H9 (cell line): ENCODE results near the gene SCUBE1. TPM values are rescaled to one million over a fixed set of nuclear protein-coding genes. Genes with fewer than 3 reads are reported as not detected.

Experiments
- DNase-seq: peaks from one replicate; pipeline ENCODE4 v3.0.0-alpha.2; 2017
- H2AFZ ChIP-seq: one replicate; pipeline ENCODE4 v1.6.1; 2013; ENCODE audit warnings: mild to moderate bottlenecking, low read length, control low read depth, moderate library complexity
- H2AK5ac ChIP-seq: 2 replicates; pipeline ENCODE4 v1.6.1; 2013; ENCODE audit warnings: low read length, control low read depth, mixed read lengths; ENCODE audit not compliant: insufficient read length
- H2BK120ac ChIP-seq: one replicate; pipeline ENCODE4 v1.6.1; 2013; ENCODE audit warnings: low read depth, mild to moderate bottlenecking, low read length, control low read depth, inconsistent platforms; ENCODE audit not compliant: poor library complexity, severe bottlenecking
- H2BK12ac ChIP-seq: 2 replicates; pipeline ENCODE4 v1.6.1; 2013; ENCODE audit warnings: low read length, control low read depth, mixed read lengths, low read depth; ENCODE audit not compliant: insufficient read length
- H2BK15ac ChIP-seq: 2 replicates; pipeline ENCODE4 v1.6.1; 2013; ENCODE audit warnings: low read depth, low read length, control low read depth
- H2BK20ac ChIP-seq: one replicate; pipeline ENCODE4 v1.6.1; 2013; ENCODE audit warnings: low read depth, mild to moderate bottlenecking, low read length, control low read depth, inconsistent platforms; ENCODE audit not compliant: poor library complexity, severe bottlenecking
- H2BK5ac ChIP-seq: 2 replicates; pipeline ENCODE4 v1.6.1; 2013; ENCODE audit warnings: low read length, control low read depth, mixed read lengths; ENCODE audit not compliant: insufficient read length
- H3K14ac ChIP-seq: 2 replicates; pipeline ENCODE4 v1.6.1; 2013; ENCODE audit warnings: low read length, control low read depth; ENCODE audit not compliant: insufficient read depth
- H3K18ac ChIP-seq: 2 replicates; pipeline ENCODE4 v1.6.1; 2013; ENCODE audit warnings: low read depth, mild to moderate bottlenecking, mixed read lengths, low read length, control low read depth; ENCODE audit not compliant: insufficient read length
- H3K23ac ChIP-seq: 2 replicates; pipeline ENCODE4 v1.6.1; 2013; ENCODE audit warnings: low read length, control low read depth, mixed read lengths, low read depth; ENCODE audit not compliant: insufficient read length
- H3K23me2 ChIP-seq: 2 replicates; pipeline ENCODE4 v1.6.1; 2013; ENCODE audit warnings: low read depth, mild to moderate bottlenecking, mixed read lengths, low read length, control low read depth; ENCODE audit not compliant: insufficient read length, poor library complexity, severe bottlenecking
- H3K27ac ChIP-seq: 2 replicates; pipeline ENCODE4 v1.5.1; 2013; ENCODE audit warnings: low read length, control low read depth, mixed read lengths, low read depth; ENCODE audit not compliant: insufficient read length
- H3K27me3 ChIP-seq: 2 replicates; pipeline ENCODE4 v1.6.1; 2013; ENCODE audit warnings: low read length, control low read depth, inconsistent platforms; ENCODE audit not compliant: insufficient read depth
- H3K4ac ChIP-seq: 2 replicates; pipeline ENCODE4 v1.6.1; 2013; ENCODE audit warnings: low read depth, mild to moderate bottlenecking, control low read depth, inconsistent platforms, low read length, moderate library complexity
- H3K4me1 ChIP-seq: 2 replicates; pipeline ENCODE4 v1.6.1; 2013; ENCODE audit warnings: low read length, control low read depth, inconsistent platforms; ENCODE audit not compliant: insufficient read depth
- H3K4me2 ChIP-seq: 2 replicates; pipeline ENCODE4 v1.6.1; 2013; ENCODE audit warnings: low read length, control low read depth, mixed read lengths; ENCODE audit not compliant: insufficient read length, insufficient read depth
- H3K56ac ChIP-seq: 2 replicates; pipeline ENCODE4 v1.6.1; 2013; ENCODE audit warnings: low read depth, mild to moderate bottlenecking, mixed read lengths, low read length, control low read depth; ENCODE audit not compliant: insufficient read length
- H3K79me1 ChIP-seq: 2 replicates; pipeline ENCODE4 v1.6.1; 2013; ENCODE audit warnings: low read depth, mild to moderate bottlenecking, moderate library complexity, low read length, control low read depth, inconsistent platforms; ENCODE audit not compliant: insufficient read depth, poor library complexity, severe bottlenecking
- H3K79me2 ChIP-seq: 2 replicates; pipeline ENCODE4 v1.6.1; 2013; ENCODE audit warnings: low read length, control low read depth, inconsistent platforms; ENCODE audit not compliant: insufficient read depth
- H3K9ac ChIP-seq: 2 replicates; pipeline ENCODE4 v1.6.1; 2013; ENCODE audit warnings: low read length, control low read depth, mixed read lengths; ENCODE audit not compliant: insufficient read length; ENCODE audit errors: extremely low read depth
- H3K9me3 ChIP-seq: one replicate; pipeline ENCODE4 v1.6.1; 2013; ENCODE audit warnings: low read depth, low read length, inconsistent platforms; ENCODE audit not compliant: control insufficient read depth
- H3T11ph ChIP-seq: one replicate; pipeline ENCODE4 v1.6.1; 2013; ENCODE audit warnings: mild to moderate bottlenecking, low read length, control low read depth, inconsistent platforms
- H4K20me1 ChIP-seq: one replicate; pipeline ENCODE4 v1.6.1; 2013; ENCODE audit not compliant: control insufficient read depth, insufficient read length, insufficient read depth
- H4K5ac ChIP-seq: 2 replicates; pipeline ENCODE4 v1.6.1; 2013; ENCODE audit warnings: low read depth, mild to moderate bottlenecking, mixed read lengths, low read length, control low read depth; ENCODE audit not compliant: insufficient read length
- H4K8ac ChIP-seq: replicated peaks from 2 replicates; pipeline ENCODE4 v1.6.1; 2013; ENCODE audit warnings: low read length, control low read depth, mixed read lengths, low read depth; ENCODE audit not compliant: insufficient read length
- H4K91ac ChIP-seq: 2 replicates; pipeline ENCODE4 v1.6.1; 2013; ENCODE audit warnings: low read depth, mild to moderate bottlenecking, moderate library complexity, mixed read lengths, low read length, control low read depth; ENCODE audit not compliant: insufficient read length
- H3K27ac Mint-ChIP-seq, 3 experiments: 2 replicates in 2 of 3; 3 replicates in 1 of 3; pipeline ENCODE4 v1.8.0; 2020 to 2021; ENCODE audit warnings: mixed read lengths in 3 of 3, mild to moderate bottlenecking in 1 of 3, moderate library complexity in 1 of 3
- H3K27me3 Mint-ChIP-seq: 2 replicates; pipeline ENCODE4 v1.8.0; 2021; ENCODE audit warnings: low read depth, mild to moderate bottlenecking, moderate library complexity, mixed read lengths
- H3K36me3 Mint-ChIP-seq, 3 experiments: 2 replicates in 2 of 3; 3 replicates in 1 of 3; pipeline ENCODE4 v1.8.0; 2020 to 2021; ENCODE audit warnings: low read depth in 3 of 3, mixed read lengths in 3 of 3; ENCODE audit not compliant: insufficient read depth in 1 of 3
- H3K4me1 Mint-ChIP-seq, 2 experiments: 2 replicates each; pipeline ENCODE4 v1.8.0; 2020; ENCODE audit warnings: mixed read lengths in 2 of 2
- H3K4me3 Mint-ChIP-seq, 2 experiments: 2 replicates in 1 of 2; 3 replicates in 1 of 2; pipeline ENCODE4 v1.8.0; 2020 to 2021; ENCODE audit warnings: mild to moderate bottlenecking in 2 of 2, mixed read lengths in 2 of 2, moderate library complexity in 1 of 2
- H3K9me3 Mint-ChIP-seq, 2 experiments: 2 replicates in 1 of 2; 3 replicates in 1 of 2; pipeline ENCODE4 v1.8.0; 2020; ENCODE audit warnings: mild to moderate bottlenecking in 2 of 2, mixed read lengths in 2 of 2, moderate library complexity in 1 of 2
- WGBS: extraction: QIAGEN DNeasy Blood & Tissue Kit; methylation state at CpG from one replicate; pipeline ENCODE4 v1.1.7; 2013; ENCODE audit warnings: missing lambda C conversion rate, low lambda C conversion rate, mixed read lengths; ENCODE audit not compliant: insufficient read length; ENCODE audit errors: extremely low coverage; 5-methylcytosine and 5-hydroxymethylcytosine counted together
- total RNA-seq: library from RNA; stranded (reverse); gene quantifications from 2 replicates; pipeline ENCODE4 v1.2.1, GENCODE V29; 2021
- TF ChIP-seq, protein P1 (sequence below): fragments of 200-600 bp; sonication (generic); conservative IDR thresholded peaks from 3 replicates; pipeline ENCODE4 v1.8.0; 2021; ENCODE audit warnings: antibody characterized with exemption, mild to moderate bottlenecking

SCUBE1 gene
- total RNA-seq, 1 experiment from 2014 or later: 1.2 TPM

DNA sequence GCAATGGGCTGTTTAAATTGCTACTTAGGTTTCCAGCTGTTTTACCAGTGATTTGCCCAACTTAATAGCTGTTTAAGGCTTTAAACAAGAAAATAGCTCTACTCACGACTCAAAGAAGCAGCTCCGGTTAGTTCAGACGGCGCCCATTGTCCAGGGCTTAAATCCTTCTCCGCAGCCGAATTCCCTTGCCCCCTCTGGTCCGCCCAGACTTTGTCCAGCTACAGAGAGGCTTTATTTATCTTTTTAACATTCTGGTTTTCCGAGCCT lies 20.9 kb upstream of the SCUBE1 start:
- Histone ChIP-seq H3K23me2 (no peaks in the 10 kb centered on the region), H2BK12ac (no peak overlapping the region), H3K9me3 (no peaks in the 10 kb centered on the region), H2BK120ac (no peak overlapping the region), H4K91ac (no peak overlapping the region), H3K18ac (no peak overlapping the region), H2BK5ac (no peak overlapping the region), H3K4ac (no peak overlapping the region), H4K8ac (no peak overlapping the region), H2BK20ac (no peak overlapping the region), H2AK5ac (no peak overlapping the region), H3K4me2 (no peak overlapping the region), H3K79me1 (no peaks in the 10 kb centered on the region), H3K23ac (no peak overlapping the region), H3K9ac (no peak overlapping the region), H3K27ac (no peak overlapping the region), H3T11ph (no peak overlapping the region), H2BK15ac (no peak overlapping the region), H4K20me1 (no peaks in the 10 kb centered on the region), H3K79me2 (no peaks in the 10 kb centered on the region), H2AFZ (no peak overlapping the region), H3K4me1 (no peaks in the 10 kb centered on the region), H3K56ac (no peak overlapping the region), H3K14ac (no peak overlapping the region), H3K27me3 (no peaks in the 10 kb centered on the region), H4K5ac (no peak overlapping the region)
- Mint-ChIP-seq H3K27me3 (peaks cover 10% of the 10 kb centered on the region), H3K4me3 (no peak overlapping the region), H3K4me1 (peaks cover 5 to 18% of the 10 kb centered on the region in 2 experiments), H3K9me3 (no peaks in the 10 kb centered on the region), H3K27ac (no peak overlapping the region), H3K36me3 (no peaks in the 10 kb centered on the region)
- no CpG with 5 or more reads among the region's 8 CpGs for WGBS
- DNase-seq: no peak
- TF ChIP-seq, protein P1, sequence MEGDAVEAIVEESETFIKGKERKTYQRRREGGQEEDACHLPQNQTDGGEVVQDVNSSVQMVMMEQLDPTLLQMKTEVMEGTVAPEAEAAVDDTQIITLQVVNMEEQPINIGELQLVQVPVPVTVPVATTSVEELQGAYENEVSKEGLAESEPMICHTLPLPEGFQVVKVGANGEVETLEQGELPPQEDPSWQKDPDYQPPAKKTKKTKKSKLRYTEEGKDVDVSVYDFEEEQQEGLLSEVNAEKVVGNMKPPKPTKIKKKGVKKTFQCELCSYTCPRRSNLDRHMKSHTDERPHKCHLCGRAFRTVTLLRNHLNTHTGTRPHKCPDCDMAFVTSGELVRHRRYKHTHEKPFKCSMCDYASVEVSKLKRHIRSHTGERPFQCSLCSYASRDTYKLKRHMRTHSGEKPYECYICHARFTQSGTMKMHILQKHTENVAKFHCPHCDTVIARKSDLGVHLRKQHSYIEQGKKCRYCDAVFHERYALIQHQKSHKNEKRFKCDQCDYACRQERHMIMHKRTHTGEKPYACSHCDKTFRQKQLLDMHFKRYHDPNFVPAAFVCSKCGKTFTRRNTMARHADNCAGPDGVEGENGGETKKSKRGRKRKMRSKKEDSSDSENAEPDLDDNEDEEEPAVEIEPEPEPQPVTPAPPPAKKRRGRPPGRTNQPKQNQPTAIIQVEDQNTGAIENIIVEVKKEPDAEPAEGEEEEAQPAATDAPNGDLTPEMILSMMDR: no peak
